ENCODE data around the gene RIC3.

- TF ChIP-seq CTCF (conservative IDR thresholded peaks at IDR 0.05 in 1 of 2, IDR thresholded peaks at IDR 0.05 in 1 of 2; ENCODE audit: low read depth in 1 of 2, low read length in 2 of 2), result no peak
- no peak for TF ChIP-seq EZH2 (IDR thresholded peaks at IDR 0.05; ENCODE audit: low read length, missing control alignments)
Measured at GRCh38 chr11:8058216-8058615, 110.6 kb downstream of the RIC3 start.
